Pancreas (tissue), 10 donors: ENCODE measurements around the gene PCDHGA7. TPM values are rescaled to one million over a fixed set of nuclear protein-coding genes. Genes with fewer than 3 reads are reported as not detected.

Source experiments
- ATAC-seq, 4 donors: fragments of 200-7000 bp; cut with Tn5 transposase; one replicate each; pipeline versions ENCODE4 v1.8.0 to v1.9.1; 2020; ENCODE audit warnings: mild to moderate bottlenecking in 4 of 4, moderate library complexity in 4 of 4
- DNase-seq, 6 donors: peaks; one replicate each; pipeline ENCODE4 v3.0.0-alpha.2; 2020
- FAIRE-seq: peaks from 2 replicates; lab custom pipeline; 2012; peaks lifted over from hg19 to GRCh38; lab: Jason Lieb, UNC
- H3K27ac ChIP-seq, 4 donors: fragments of 200-600 bp; sonication (generic); 1 replicate in 3 of 4; 2 replicates in 1 of 4; pipeline versions ENCODE4 v1.5.0 to v1.8.0; 2020
- H3K27me3 ChIP-seq, 4 donors: fragments of 200-600 bp; one replicate each; pipeline ENCODE4 v1.8.0; 2021
- H3K36me3 ChIP-seq, 3 donors: fragments of 200-600 bp; sonication (generic) in 1 of 3; one replicate each; pipeline versions ENCODE4 v1.5.0 to v1.8.0; 2020 to 2021
- H3K4me1 ChIP-seq, 3 donors: fragments of 200-600 bp; one replicate each; pipeline ENCODE4 v1.8.0; 2021
- H3K4me3 ChIP-seq, 4 donors: fragments of 200-600 bp; sonication (generic) in 2 of 4; one replicate each; pipeline versions ENCODE4 v1.5.0 to v1.8.0; 2020 to 2021
- H3K9me3 ChIP-seq, 4 donors: fragments of 200-600 bp; one replicate each; pipeline ENCODE4 v1.8.0; 2021
- WGBS, 2 donors: extraction: QIAGEN DNeasy Blood & Tissue Kit; methylation state at CpG; one replicate each; pipeline ENCODE4 v1.1.7; 2013; 5-methylcytosine and 5-hydroxymethylcytosine counted together
- intact Hi-C, 3 donors: fragments of 100-400 bp; cut with DNase I; formaldehyde crosslinking; loops; one replicate each; pipeline versions ENCODE4 v1.11.1 to v1.14.2; 2022
- polyA plus RNA-seq, 2 donors: library from polyadenylated mRNA; stranded (reverse); fragments of 200-250 nt; gene quantifications; one replicate each; pipeline ENCODE4 v1.2.3, GENCODE V29; 2013
- total RNA-seq, 6 donors: library from RNA; stranded (reverse); fragmentation: NEBNext Ultra II Directional in 4 of 6; extraction: Animal tissue kit (Norgen Biotek cat#: 25700) in 4 of 6; gene quantifications; one replicate each; pipeline versions ENCODE4 v1.2.1 to v1.2.4, GENCODE V29; 2021 to 2023
- TF ChIP-seq, protein P1 (sequence below), 4 donors: fragments of 200-600 bp; sonication (generic) in 3 of 4; IDR thresholded peaks; one replicate each; pipeline versions ENCODE4 v1.5.0 to v1.8.0; 2021; ENCODE audit warnings: antibody characterized with exemption in 4 of 4
- donor health status: healthy with polysubstance abuse.
- donor health status: DM: no; HTN: no; CAD: no; lungs with moderate emphysema.
- donor health status: DM: no; HTN: no; CAD: no.
- donor health status: control.
- donor health status: control.
- donor health status: Bipolar disorder and iron deficiency.
- donor health status: DM: yes; HTN: yes; CAD: no.
- donor health status: DM: no; HTN: no; CAD: no.
- donor health status: DM: no; HTN: no; CAD: no.
- donor health status: DM: yes; HTN: yes; CAD: no.

The PCDHGA7 gene
- total and polyA plus RNA-seq, 8 donors: 0.92 to 2.0 (median 1.6) TPM

DNA sequence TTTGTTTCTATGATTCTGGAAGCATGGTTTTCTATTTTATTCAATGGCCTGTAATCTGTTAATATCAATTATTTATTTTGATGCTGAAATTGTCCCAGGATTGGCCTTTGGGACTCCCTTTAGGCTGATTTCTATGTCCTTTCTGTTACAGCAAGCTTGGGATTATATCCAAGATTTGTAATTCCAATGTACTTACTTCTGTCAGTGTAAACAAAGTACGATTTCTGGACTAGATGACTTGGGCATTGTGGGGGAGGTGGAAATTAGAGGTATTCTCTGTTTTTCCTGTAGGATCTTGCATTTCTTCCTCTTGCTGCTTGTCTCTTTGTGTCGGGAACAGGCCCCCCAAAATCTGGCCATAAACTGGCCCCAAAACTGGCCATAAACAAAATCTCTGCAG lies 51.5 kb downstream of the PCDHGA7 start:
- TF ChIP-seq, protein P1, sequence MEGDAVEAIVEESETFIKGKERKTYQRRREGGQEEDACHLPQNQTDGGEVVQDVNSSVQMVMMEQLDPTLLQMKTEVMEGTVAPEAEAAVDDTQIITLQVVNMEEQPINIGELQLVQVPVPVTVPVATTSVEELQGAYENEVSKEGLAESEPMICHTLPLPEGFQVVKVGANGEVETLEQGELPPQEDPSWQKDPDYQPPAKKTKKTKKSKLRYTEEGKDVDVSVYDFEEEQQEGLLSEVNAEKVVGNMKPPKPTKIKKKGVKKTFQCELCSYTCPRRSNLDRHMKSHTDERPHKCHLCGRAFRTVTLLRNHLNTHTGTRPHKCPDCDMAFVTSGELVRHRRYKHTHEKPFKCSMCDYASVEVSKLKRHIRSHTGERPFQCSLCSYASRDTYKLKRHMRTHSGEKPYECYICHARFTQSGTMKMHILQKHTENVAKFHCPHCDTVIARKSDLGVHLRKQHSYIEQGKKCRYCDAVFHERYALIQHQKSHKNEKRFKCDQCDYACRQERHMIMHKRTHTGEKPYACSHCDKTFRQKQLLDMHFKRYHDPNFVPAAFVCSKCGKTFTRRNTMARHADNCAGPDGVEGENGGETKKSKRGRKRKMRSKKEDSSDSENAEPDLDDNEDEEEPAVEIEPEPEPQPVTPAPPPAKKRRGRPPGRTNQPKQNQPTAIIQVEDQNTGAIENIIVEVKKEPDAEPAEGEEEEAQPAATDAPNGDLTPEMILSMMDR (IDR thresholded peaks at IDR 0.05): no peak
- Histone ChIP-seq H3K36me3 (no peaks in the 10 kb centered on the region), H3K27ac (no peak overlapping the region), H3K4me1 (no peaks in the 10 kb centered on the region), H3K27me3 (no peaks in the 10 kb centered on the region), H3K9me3 (peaks cover 0 to 14% (median 0%) of the 10 kb centered on the region in 4 donors), H3K4me3 (no peak overlapping the region)
- no peak for ATAC-seq
- 72 to 76% methylated on average over 2 of the region's 2 CpGs for WGBS, 2 donors
- no peak for FAIRE-seq
- DNase-seq: no peak
- intact Hi-C loops: no loop called here

Other genes with a start within 250 kb of the PCDHGA7 start
Only the 30 nearest of the 36 such genes appear.
- 1 to 10 TPM in 1 of 6 donors, under 1 TPM in 5; 0.35 to 1.1 (median 0.51) TPM for gene PCDHB9, start 195.6 kb upstream of the PCDHGA7 start, total RNA-seq
- 1 to 10 TPM in 1 of 2 donors, under 1 TPM in 1; 0.76 to 1.2 TPM for gene PCDHB9, start 195.6 kb upstream of the PCDHGA7 start, polyA plus RNA-seq
- 1 to 10 TPM in 1 of 6 donors, under 1 TPM in 5; 0.49 to 1.5 (median 0.63) TPM for gene PCDHB10, start 190.4 kb upstream of the PCDHGA7 start, total RNA-seq
- gene PCDHB10, start 190.4 kb upstream of the PCDHGA7 start, polyA plus RNA-seq: 1 to 10 TPM in 1 of 2 donors, under 1 TPM in 1; 0.30 to 1.4 TPM
- 1 to 10 TPM; 2.1 to 9.0 (median 4.9) TPM for gene PCDHB11, start 183.1 kb upstream of the PCDHGA7 start, total RNA-seq
- gene PCDHB11, start 183.1 kb upstream of the PCDHGA7 start, polyA plus RNA-seq: 1 to 10 TPM in 1 of 2 donors, under 1 TPM in 1; 0.72 to 2.3 TPM
- 1 to 10 TPM; 1.3 to 2.5 (median 1.5) TPM for gene PCDHB12, start 174.0 kb upstream of the PCDHGA7 start, total RNA-seq
- gene PCDHB12, start 174.0 kb upstream of the PCDHGA7 start, polyA plus RNA-seq: 1 to 10 TPM in 1 of 2 donors, under 1 TPM in 1; 0.46 to 1.3 TPM
- 1 to 10 TPM; 2.4 to 3.3 (median 3.0) TPM for gene PCDHB13, start 168.8 kb upstream of the PCDHGA7 start, total RNA-seq
- gene PCDHB13, start 168.8 kb upstream of the PCDHGA7 start, polyA plus RNA-seq: 1 to 10 TPM; 1.2 to 1.9 TPM
- gene PCDHB14, start 159.4 kb upstream of the PCDHGA7 start, total RNA-seq: 1 to 10 TPM; 1.9 to 2.7 (median 2.1) TPM
- 1 to 10 TPM; 2.8 to 2.9 TPM for gene PCDHB14, start 159.4 kb upstream of the PCDHGA7 start, polyA plus RNA-seq
- gene PCDHB15, start 137.3 kb upstream of the PCDHGA7 start, total RNA-seq: 1 to 10 TPM; 1.7 to 2.6 (median 2.4) TPM
- 1 to 10 TPM; 1.8 to 2.8 TPM for gene PCDHB15, start 137.3 kb upstream of the PCDHGA7 start, polyA plus RNA-seq
- under 1 TPM in 5 of 6 donors, not detected in 1; 0.14 to 0.69 (median 0.19) TPM for gene SLC25A2, start 78.7 kb upstream of the PCDHGA7 start, total RNA-seq
- under 1 TPM in 1 of 2 donors, not detected in 1; 0.30 TPM for gene SLC25A2, start 78.7 kb upstream of the PCDHGA7 start, polyA plus RNA-seq
- gene TAF7, start 62.0 kb upstream of the PCDHGA7 start, total RNA-seq: 10 to 100 TPM; 17.7 to 40.2 (median 22.7) TPM
- 10 to 100 TPM; 16.6 to 47.4 TPM for gene TAF7, start 62.0 kb upstream of the PCDHGA7 start, polyA plus RNA-seq
- under 1 TPM; 0.22 to 0.67 (median 0.40) TPM for gene PCDHGA1, start 52.2 kb upstream of the PCDHGA7 start, total RNA-seq
- under 1 TPM; 0.19 to 0.33 TPM for gene PCDHGA1, start 52.2 kb upstream of the PCDHGA7 start, polyA plus RNA-seq
- 1 to 10 TPM in 5 of 6 donors, under 1 TPM in 1; 0.75 to 2.1 (median 1.5) TPM for gene PCDHGA2, start 44.0 kb upstream of the PCDHGA7 start, total RNA-seq
- under 1 TPM; 0.46 to 0.94 TPM for gene PCDHGA2, start 44.0 kb upstream of the PCDHGA7 start, polyA plus RNA-seq
- gene PCDHGA3, start 38.9 kb upstream of the PCDHGA7 start, total RNA-seq: 1 to 10 TPM in 5 of 6 donors, under 1 TPM in 1; 0.98 to 2.4 (median 1.7) TPM
- gene PCDHGA3, start 38.9 kb upstream of the PCDHGA7 start, polyA plus RNA-seq: under 1 TPM; 0.52 to 0.87 TPM
- gene PCDHGB1, start 32.6 kb upstream of the PCDHGA7 start, total RNA-seq: 1 to 10 TPM; 1.5 to 3.2 (median 1.9) TPM
- gene PCDHGB1, start 32.6 kb upstream of the PCDHGA7 start, polyA plus RNA-seq: 1 to 10 TPM in 1 of 2 donors, under 1 TPM in 1; 0.31 to 1.1 TPM
- gene PCDHGA4, start 27.7 kb upstream of the PCDHGA7 start, total RNA-seq: 1 to 10 TPM; 1.8 to 2.9 (median 2.2) TPM
- gene PCDHGA4, start 27.7 kb upstream of the PCDHGA7 start, polyA plus RNA-seq: 1 to 10 TPM in 1 of 2 donors, under 1 TPM in 1; 0.61 to 1.0 TPM
- 1 to 10 TPM; 1.8 to 2.8 (median 2.2) TPM for gene PCDHGB2, start 22.7 kb upstream of the PCDHGA7 start, total RNA-seq
- gene PCDHGB2, start 22.7 kb upstream of the PCDHGA7 start, polyA plus RNA-seq: 1 to 10 TPM in 1 of 2 donors, under 1 TPM in 1; 0.63 to 1.1 TPM
- gene PCDHGA5, start 18.6 kb upstream of the PCDHGA7 start, total RNA-seq: 1 to 10 TPM; 1.2 to 2.1 (median 1.6) TPM
- 1 to 10 TPM in 1 of 2 donors, under 1 TPM in 1; 0.40 to 1.1 TPM for gene PCDHGA5, start 18.6 kb upstream of the PCDHGA7 start, polyA plus RNA-seq
- 1 to 10 TPM; 1.7 to 3.0 (median 2.3) TPM for gene PCDHGB3, start 12.5 kb upstream of the PCDHGA7 start, total RNA-seq
- under 1 TPM; 0.59 to 0.99 TPM for gene PCDHGB3, start 12.5 kb upstream of the PCDHGA7 start, polyA plus RNA-seq
- 1 to 10 TPM; 1.4 to 3.1 (median 2.0) TPM for gene PCDHGA6, start 8.9 kb upstream of the PCDHGA7 start, total RNA-seq
- 1 to 10 TPM; 1.1 to 1.4 TPM for gene PCDHGA6, start 8.9 kb upstream of the PCDHGA7 start, polyA plus RNA-seq
- 1 to 10 TPM; 1.5 to 3.1 (median 1.9) TPM for gene PCDHGB4, start 5.0 kb downstream of the PCDHGA7 start, total RNA-seq
- gene PCDHGB4, start 5.0 kb downstream of the PCDHGA7 start, polyA plus RNA-seq: under 1 TPM; 0.56 to 0.65 TPM
- 1 to 10 TPM in 2 of 6 donors, under 1 TPM in 4; 0.72 to 1.1 (median 0.91) TPM for gene PCDHGA8, start 9.9 kb downstream of the PCDHGA7 start, total RNA-seq
- gene PCDHGA8, start 9.9 kb downstream of the PCDHGA7 start, polyA plus RNA-seq: under 1 TPM; 0.12 to 0.49 TPM
- gene PCDHGB5, start 15.2 kb downstream of the PCDHGA7 start, total RNA-seq: 1 to 10 TPM; 4.0 to 7.9 (median 5.4) TPM
- gene PCDHGB5, start 15.2 kb downstream of the PCDHGA7 start, polyA plus RNA-seq: 1 to 10 TPM; 1.1 to 1.4 TPM
- 1 to 10 TPM; 1.4 to 3.0 (median 2.3) TPM for gene PCDHGA9, start 20.0 kb downstream of the PCDHGA7 start, total RNA-seq
- 1 to 10 TPM in 1 of 2 donors, under 1 TPM in 1; 0.31 to 1.3 TPM for gene PCDHGA9, start 20.0 kb downstream of the PCDHGA7 start, polyA plus RNA-seq
- 1 to 10 TPM; 1.7 to 4.0 (median 2.6) TPM for gene PCDHGB6, start 25.3 kb downstream of the PCDHGA7 start, total RNA-seq
- gene PCDHGB6, start 25.3 kb downstream of the PCDHGA7 start, polyA plus RNA-seq: 1 to 10 TPM in 1 of 2 donors, under 1 TPM in 1; 0.63 to 1.1 TPM
- gene PCDHGA10, start 30.2 kb downstream of the PCDHGA7 start, total RNA-seq: 1 to 10 TPM; 1.2 to 3.1 (median 2.1) TPM
- under 1 TPM; 0.26 to 0.95 TPM for gene PCDHGA10, start 30.2 kb downstream of the PCDHGA7 start, polyA plus RNA-seq
- gene PCDHGB7, start 34.9 kb downstream of the PCDHGA7 start, total RNA-seq: 1 to 10 TPM; 3.3 to 5.6 (median 3.9) TPM
- gene PCDHGB7, start 34.9 kb downstream of the PCDHGA7 start, polyA plus RNA-seq: 1 to 10 TPM; 1.0 to 1.1 TPM
- 1 to 10 TPM; 1.2 to 2.6 (median 1.6) TPM for gene PCDHGA11, start 38.3 kb downstream of the PCDHGA7 start, total RNA-seq
- gene PCDHGA11, start 38.3 kb downstream of the PCDHGA7 start, polyA plus RNA-seq: under 1 TPM; 0.23 to 0.99 TPM
- 1 to 10 TPM; 1.2 to 2.3 (median 1.6) TPM for gene PCDHGA12, start 47.8 kb downstream of the PCDHGA7 start, total RNA-seq
- gene PCDHGA12, start 47.8 kb downstream of the PCDHGA7 start, polyA plus RNA-seq: 1 to 10 TPM in 1 of 2 donors, under 1 TPM in 1; 0.33 to 1.2 TPM
- 10 to 100 TPM in 5 of 6 donors, 1 to 10 TPM in 1; 9.1 to 25.3 (median 16.7) TPM for gene PCDHGC3, start 93.2 kb downstream of the PCDHGA7 start, total RNA-seq
- gene PCDHGC3, start 93.2 kb downstream of the PCDHGA7 start, polyA plus RNA-seq: 10 to 100 TPM; 20.0 to 23.1 TPM
- gene PCDHGC4, start 102.3 kb downstream of the PCDHGA7 start, total RNA-seq: 1 to 10 TPM in 3 of 6 donors, under 1 TPM in 3; 0.41 to 1.4 (median 0.91) TPM
- gene PCDHGC4, start 102.3 kb downstream of the PCDHGA7 start, polyA plus RNA-seq: under 1 TPM; 0.35 to 0.65 TPM
- gene PCDHGC5, start 106.3 kb downstream of the PCDHGA7 start, total RNA-seq: under 1 TPM; 0.17 to 0.98 (median 0.76) TPM
- gene PCDHGC5, start 106.3 kb downstream of the PCDHGA7 start, polyA plus RNA-seq: under 1 TPM; 0.09 to 0.61 TPM